ENCODE measurements around the gene LDAH. TPM values are rescaled to one million over a fixed set of nuclear protein-coding genes. Genes with fewer than 3 reads are reported as not detected.

Gene LDAH
- total RNA-seq, 4 donors from 2014 or later = 8.2 to 14.1 (median 10.9) TPM

DNA sequence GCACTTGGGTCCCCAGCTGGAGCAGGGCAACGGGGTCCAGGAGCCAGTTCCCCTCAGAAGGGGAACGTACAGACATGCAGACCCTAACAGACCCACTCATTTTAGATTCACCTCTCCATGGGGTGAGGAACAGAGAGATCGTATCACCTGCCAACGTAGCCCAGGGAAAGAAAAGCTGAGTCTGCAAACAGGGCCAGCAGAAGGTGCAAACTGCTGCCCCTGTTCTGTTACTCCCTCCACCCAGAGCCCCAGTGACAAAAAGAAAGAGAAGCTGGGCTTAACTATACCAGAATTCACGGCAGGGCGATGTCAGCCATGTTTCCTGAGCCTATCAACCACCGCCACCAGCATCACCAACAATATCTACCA, 171.2 kb downstream of the LDAH start:
- DNase-seq (ENCODE audit: low spot score) = no peak
- TF ChIP-seq, protein P1, sequence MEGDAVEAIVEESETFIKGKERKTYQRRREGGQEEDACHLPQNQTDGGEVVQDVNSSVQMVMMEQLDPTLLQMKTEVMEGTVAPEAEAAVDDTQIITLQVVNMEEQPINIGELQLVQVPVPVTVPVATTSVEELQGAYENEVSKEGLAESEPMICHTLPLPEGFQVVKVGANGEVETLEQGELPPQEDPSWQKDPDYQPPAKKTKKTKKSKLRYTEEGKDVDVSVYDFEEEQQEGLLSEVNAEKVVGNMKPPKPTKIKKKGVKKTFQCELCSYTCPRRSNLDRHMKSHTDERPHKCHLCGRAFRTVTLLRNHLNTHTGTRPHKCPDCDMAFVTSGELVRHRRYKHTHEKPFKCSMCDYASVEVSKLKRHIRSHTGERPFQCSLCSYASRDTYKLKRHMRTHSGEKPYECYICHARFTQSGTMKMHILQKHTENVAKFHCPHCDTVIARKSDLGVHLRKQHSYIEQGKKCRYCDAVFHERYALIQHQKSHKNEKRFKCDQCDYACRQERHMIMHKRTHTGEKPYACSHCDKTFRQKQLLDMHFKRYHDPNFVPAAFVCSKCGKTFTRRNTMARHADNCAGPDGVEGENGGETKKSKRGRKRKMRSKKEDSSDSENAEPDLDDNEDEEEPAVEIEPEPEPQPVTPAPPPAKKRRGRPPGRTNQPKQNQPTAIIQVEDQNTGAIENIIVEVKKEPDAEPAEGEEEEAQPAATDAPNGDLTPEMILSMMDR (IDR thresholded peaks at IDR 0.05) = no peak
- ATAC-seq (ENCODE audit: low FRiP score) = no peak

DNA sequence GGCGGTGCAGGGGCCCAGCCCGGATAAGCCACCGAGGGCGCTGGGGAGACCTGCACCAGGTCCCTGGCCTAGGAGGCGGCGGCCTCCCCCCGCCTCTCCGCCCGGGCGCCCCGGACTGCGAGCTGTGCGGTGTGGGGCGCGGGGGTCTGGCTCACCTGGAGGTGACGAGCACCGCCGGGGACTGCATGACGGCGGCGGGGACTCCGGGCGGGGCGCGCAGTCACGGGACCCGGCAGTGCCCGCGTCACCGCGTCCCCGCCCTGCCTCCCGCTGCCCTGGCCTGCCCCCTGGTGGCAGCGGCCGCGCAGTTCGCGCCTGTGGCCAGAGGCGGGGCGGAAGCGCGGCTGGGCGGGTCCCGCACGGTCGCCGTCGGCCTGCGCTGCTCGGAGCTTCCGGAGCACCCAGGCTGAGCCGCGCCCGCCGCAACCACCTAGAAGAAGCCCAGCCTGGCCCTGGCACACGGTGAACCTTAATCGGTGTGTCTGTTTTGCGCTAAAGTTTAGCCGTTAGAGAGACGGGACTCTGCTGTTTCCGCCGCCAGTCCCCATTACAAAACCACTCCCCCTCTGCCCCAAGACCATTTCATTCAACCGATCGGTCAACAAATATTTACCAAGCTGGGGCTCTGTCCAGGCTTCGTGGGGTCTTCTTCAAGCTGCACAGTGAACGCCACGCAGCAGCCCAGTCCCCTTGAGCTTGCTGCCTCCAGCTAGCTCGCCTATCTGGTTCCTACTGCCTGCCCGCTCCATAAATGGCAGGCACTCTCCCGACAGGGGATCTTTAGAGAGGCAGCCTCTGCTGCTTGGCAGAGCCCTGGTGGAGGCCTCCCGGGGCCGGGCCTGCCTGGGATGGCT, 171.8 kb downstream of the LDAH start, which contains the start of gene HS1BP3:
Gene HS1BP3 (minus strand): TSS at position 222 of the 854 bp plus-strand sequence. CDS start 35 bp downstream, at position 187.
- DNase-seq (ENCODE audit: low spot score) (peak; percentile 55), ATAC-seq (ENCODE audit: low FRiP score) (peak; percentile 97)
- TF ChIP-seq, protein P1 (IDR thresholded peaks at IDR 0.05) = peak in 2 of 3 donors; percentile 81 to 86

DNA sequence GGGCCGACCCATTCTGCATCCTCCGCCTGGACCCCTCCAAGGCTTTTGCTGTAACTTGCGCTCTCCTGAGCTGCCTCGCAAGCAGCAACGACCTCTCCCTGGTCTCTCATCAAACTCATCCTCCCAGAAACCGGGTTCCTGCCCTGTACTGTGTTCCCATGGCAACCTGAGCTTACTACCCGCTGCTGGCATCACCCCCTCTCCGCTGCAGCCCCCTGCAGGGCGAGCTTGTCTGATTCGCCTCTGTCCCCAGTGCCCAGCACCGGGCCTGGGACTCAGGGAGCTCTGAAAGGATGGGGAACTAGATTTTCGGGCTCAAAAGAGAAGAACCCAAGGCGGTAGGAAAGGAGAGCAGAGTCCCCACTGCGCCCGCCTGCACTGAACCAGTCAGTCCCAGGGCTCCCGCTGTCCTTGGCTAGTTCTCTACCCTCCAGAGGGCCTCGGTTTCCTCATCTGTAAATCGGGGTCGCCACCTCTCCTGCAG, 172.5 kb downstream of the LDAH start:
- DNase-seq (ENCODE audit: low spot score) (no peak), ATAC-seq (ENCODE audit: low FRiP score) (peak; percentile 8)
- TF ChIP-seq, protein P1 (IDR thresholded peaks at IDR 0.05) = no peak

DNA sequence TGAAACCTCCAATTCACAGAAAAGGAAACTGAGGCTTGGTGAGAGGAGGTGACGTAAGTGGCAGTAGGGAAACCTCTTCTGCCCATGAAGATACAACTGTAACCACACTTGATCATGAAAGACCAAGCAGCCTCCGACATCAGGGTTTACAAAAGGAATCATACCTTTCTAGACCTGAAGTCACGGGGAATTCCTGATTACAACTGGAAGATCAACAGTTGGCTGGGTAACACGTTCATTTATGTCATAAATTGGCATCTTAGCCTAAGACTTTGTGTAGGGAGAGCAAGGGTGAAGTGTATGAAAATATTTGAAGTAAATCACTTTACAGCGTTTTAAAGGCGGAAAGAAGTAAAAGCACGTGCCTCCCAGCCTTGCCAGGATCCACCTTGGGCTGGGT, 172.9 kb downstream of the LDAH start:
- DNase-seq (ENCODE audit: low spot score) = no peak
- ATAC-seq (ENCODE audit: low FRiP score) = no peak
- TF ChIP-seq, protein P1 (IDR thresholded peaks at IDR 0.05) = no peak

DNA sequence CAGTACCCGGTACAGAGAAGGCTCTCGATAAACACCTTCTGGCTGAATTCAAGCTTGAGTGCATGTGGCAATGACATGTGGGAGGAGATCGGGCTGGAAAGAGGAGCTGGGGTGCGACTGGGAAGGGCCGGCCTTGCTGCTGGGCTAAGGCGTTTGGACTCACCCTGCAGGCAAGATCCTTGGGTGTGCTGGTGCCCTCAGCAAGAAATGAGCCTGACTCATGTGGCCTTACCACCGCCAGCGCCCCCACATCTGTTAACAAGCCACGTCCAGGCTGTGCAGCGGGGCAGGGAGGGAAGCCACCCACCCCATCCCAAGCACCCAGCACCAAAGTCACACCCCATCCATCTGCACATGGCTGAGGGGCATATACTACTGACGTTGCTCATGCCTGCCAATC, 173.3 kb downstream of the LDAH start:
- ATAC-seq (ENCODE audit: low FRiP score) (no peak), DNase-seq (ENCODE audit: low spot score) (no peak)
- TF ChIP-seq, protein P1 (IDR thresholded peaks at IDR 0.05) = no peak

DNA sequence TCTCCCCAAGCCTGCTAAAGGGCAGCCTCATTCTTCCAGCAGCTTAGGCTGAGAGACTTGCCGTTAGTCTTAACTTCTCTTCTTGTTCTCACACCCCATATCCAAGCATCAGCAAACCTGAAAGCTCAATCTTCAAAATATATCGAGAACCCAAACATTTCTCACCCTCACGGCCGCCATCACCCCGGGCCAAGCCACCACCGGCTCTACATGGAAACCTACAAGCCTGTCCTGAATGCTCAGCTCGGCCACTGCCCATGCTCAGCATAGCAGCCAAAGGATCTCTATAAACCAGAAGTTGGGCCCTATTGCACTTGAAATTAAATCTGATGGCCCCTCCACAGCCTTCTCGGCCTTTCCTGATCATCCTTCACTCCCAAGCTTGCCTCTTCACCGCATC, 174.1 kb downstream of the LDAH start:
- no peak for ATAC-seq (ENCODE audit: low FRiP score)
- no peak for DNase-seq (ENCODE audit: low spot score)
- TF ChIP-seq, protein P1 (IDR thresholded peaks at IDR 0.05) = no peak

DNA sequence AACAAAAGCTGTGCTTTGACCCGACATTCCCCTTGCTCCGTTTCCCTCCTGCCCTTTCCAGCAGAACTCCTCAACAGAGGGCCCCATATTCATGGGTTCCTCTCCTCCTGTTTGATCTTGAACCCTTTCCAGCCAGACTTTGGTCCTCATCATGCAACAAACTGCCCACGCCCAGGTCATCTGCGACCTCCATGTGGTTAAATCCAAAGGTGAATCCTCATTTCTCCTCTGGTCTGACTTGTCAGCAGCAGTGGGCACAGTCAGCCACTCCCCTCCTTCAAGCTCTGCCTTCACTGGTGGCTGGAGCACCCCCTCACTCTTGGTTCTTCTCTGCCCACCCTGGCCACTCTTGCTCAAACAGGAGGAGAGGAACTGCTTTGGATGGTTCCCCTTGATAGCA, 174.7 kb downstream of the LDAH start:
- no peak for ATAC-seq (ENCODE audit: low FRiP score)
- TF ChIP-seq, protein P1 (IDR thresholded peaks at IDR 0.05) = no peak
- no peak for DNase-seq (ENCODE audit: low spot score)
